GM21737 (cell line): ENCODE results near the gene TRHDE.

Experiments
- ATAC-seq: cut with Tn5 transposase; IDR thresholded peaks from one replicate; pipeline ENCODE4 v1.9.1; 2021; ENCODE audit warnings: mild to moderate bottlenecking, moderate library complexity; ENCODE audit not compliant: unreplicated experiment

The TRHDE gene

DNA sequence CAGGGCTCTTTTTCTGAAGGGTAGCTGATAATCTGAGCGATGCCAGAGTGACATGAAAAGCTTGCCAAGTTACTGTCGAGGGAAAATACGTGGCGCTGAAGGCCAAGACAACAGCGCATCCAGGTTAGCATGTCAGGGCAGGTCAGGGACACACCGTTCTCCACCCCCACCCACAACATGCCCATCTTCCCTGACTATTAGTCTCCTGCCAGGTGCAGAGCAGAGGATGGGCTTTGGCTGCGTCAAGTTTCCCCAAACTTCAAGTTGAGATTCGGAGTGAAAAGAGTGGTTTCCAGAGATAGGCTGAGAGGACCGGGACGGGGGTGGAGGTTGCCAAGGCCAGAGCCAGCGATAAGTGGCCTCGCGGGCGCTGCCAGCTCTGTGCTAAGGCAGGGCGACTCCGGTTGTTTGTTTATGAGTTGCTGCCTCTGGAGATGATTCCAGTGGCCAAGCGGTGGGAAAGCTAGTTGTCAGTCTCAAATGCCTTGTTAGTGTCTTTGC lies 1.7 kb downstream of the TRHDE start:
- no peak for ATAC-seq

DNA sequence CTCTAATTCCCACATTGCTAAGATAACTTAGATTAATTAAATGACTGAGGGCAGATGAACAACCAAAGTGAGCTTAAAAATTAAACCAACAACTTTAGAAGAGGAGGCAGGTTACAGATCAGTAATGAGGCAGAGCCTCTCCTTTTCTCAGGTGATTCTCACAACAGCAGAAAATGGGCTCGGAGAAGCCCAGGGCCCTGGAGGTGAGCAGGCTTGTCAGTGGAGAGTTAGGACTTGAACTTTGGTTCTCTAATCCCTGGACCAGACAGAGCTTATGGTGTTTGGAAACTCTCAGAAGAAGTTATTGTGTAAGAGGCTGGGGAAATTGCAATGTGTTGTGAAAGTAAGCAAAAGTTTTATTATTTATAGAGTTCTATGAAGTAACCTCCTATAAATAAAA lies 2.8 kb downstream of the TRHDE start:
- ATAC-seq = no peak

DNA sequence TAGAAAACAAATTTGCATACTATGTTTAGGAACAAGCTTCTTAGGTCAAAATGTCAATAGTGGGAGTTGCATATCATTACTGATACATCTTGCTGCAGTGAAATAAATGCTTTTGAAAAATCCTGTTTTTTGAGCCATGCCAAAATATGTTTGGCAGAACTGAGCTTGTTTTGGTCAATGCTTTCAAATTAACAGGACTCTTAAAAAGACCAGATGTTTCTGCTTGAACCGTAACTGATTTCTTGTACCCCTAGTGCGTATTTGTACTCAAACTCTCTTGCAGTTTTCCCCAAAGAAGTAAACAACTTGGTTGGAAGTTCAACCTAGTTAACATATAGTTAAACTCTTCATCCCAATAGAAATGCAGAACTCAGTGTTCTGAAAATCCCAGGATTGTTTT lies 3.4 kb downstream of the TRHDE start:
- no peak for ATAC-seq

DNA sequence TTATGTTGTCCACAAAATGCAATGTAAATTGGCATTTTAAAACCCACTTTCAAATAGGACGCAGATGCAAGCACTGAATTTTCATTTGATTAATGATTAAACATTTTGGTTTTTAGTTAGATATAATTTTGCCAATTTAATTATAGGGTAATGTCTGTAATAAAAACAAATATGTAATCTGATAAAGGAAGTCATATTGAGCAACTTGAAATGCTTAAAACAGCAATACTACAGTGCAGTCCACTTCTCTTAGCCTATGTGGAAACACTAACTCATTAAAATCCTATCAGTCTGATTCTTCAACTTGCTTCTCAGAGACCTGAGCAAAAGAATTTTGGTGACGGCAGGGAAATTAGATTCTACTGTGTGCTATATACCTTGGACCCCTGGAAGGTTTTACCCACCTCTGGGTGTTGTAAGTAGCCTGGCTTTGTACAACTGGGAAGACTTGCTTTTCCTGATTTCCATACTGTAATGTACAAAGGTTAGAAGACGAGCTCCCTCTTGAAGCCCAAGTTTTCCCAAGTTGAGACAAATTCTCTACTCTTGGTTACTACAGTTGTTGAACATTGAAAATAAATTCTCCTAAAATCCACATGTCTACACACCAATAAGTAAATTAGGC lies 4.1 kb downstream of the TRHDE start:
- ATAC-seq = no peak

DNA sequence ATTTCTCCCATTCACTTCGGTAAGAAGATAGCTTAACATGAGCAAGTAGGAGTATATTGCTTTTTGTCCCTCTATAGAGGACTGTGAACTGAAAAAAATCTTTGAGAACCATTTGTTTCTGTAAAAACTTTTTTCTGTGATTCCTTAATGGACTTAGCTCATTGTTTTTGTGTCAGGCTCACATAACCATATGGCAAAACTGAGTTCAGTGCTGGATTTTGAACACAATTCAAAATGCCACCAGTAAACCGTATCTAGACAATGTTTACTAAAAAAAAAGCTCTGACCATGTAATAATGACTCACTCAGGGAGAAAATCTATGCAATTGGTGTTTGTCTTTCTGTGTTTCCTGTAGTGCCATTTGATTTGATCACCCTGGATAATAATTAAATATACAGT lies 5.2 kb downstream of the TRHDE start:
- no peak for ATAC-seq

DNA sequence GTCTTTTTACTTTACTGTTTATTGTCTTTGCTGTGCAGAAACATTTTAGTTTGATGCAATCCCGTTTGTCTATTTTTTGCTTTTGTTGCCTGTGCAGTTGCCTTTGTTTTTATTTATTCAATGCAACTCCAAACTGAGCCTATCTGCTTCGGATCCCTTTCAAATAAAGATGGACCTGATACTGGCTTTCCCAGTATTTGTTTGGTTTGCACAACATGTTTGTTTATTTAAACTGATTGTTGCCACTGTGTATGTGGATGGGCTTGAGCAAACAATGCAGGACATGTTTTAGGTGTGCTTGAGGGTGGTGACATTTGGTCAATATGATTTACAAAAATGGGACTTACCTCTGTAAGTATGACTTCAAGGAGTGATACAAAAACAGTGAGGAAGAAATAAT lies 6.7 kb downstream of the TRHDE start:
- no peak for ATAC-seq

DNA sequence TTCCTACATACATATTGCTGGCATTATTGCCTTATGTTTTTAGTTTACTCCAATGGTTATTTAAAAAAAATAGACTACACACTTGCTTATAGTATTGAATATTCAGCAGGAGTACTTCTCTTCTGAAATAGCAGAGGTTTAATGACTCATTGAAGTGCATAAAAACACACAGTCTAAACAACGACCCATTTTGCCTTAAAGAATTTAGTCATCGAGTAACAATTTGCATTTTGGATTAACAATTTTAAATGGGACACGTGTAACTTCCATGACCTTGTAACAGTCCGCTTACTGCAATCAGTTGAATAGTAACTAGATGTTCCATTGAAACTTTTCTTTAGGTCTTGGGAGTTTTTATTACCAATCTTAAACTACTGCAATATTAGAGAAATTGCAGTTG lies 9.0 kb downstream of the TRHDE start:
- ATAC-seq = no peak

DNA sequence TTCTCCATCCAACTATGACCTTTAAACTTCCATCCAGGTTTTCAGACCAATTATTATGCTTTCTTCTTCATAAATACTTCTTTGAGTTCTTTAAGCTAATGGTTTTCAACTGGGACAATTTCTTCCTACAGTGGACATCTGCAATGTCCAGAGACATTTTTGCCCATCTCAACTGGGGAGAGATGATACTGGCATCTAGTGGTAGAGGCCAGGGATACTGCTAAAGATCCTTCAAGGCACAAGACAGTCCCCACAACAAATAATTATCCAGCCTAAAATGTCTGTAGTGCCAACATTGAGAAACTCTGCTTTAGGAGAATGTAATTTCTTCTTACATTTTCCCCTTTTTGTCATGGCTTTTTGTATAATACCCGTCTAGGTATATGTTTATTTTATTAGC lies 10.6 kb downstream of the TRHDE start:
- no peak for ATAC-seq

DNA sequence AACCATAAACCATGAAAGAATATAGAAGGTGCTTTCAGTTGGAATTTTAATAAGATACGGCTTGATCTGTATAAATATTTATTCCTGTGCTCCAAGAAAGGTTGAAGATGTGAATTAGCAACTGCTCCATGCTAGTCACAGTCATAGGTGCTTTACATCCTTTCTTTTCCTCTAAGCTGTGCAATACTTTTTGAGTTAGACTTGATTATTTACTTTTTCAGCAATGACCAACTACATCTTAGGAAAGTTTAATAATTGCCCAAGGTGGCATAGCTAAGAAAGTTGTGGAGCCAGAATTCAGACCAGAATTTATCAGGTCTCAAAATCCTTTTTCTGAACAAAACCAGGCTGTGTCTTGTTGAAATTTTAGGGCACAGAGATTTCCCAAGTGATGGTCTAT lies 13.7 kb downstream of the TRHDE start:
- no peak for ATAC-seq

DNA sequence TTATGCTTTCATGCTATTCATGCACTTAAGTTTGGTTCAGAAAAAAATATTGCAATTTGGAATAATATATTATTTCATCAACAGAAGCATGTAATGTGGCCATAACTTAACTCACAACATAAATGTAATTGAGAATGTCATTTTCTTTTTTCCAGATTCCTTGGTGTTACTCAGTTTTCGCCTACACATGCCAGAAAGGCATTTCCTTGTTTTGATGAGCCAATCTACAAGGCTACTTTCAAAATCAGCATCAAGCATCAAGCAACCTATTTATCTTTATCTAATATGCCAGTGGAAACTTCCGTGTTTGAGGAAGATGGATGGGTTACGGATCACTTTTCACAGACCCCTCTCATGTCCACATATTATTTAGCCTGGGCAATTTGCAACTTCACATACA lies 14.4 kb downstream of the TRHDE start:
- ATAC-seq = no peak

DNA sequence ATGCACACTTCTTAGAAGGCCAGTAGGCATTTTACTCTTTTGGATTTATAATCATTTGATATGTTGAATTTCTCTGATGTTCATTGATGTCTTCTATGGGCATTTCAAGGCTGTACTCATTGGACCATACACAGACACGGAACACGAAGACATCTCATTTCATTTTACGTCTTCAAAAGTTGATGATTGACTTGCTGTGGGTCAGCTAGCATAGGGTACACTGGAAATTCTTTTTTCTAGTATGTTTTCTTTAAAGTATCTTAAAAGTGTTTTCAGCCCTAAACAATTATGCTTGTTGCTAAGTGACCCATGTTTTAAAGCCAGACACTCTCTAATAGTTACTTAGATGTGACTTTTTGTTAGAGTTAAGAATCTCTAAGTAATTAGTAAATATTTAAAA lies 16.3 kb downstream of the TRHDE start:
- ATAC-seq = no peak

DNA sequence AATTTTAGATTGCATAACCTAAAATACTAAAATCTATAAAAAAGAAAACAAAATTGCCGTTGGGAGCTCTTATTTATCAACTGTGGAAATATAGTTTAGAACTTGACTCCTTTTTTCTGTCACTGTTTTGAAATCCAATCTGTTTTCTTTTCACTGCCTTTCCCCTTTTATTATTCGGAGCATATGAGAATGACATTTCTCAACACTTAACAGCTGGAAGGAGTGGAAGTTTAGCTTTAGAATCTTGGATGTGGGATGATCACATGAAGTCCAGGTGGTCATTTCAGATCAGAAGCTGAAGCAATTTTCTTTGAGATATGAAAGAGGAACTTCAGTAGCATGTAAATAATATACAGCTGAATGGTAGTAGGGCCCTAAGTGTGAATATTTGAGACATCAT lies 16.7 kb downstream of the TRHDE start:
- ATAC-seq = no peak

DNA sequence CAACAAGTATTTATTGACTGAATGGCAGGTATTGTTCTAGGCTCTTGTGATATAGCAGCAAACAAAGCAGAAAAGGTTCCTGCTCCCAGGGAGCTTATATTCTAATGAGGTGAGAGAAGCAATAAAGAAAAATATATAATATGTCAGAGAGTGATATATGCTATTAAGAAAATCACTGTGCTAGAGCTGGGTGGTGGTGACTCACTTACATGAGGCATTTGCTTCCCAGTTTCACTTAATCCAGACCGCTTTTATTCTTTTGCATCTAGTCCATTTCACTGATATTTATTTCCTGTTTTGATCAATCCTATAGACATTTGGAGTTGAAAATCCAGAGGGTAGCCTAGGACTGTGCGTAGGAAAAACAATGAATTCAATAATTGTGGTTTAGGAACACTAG lies 17.5 kb downstream of the TRHDE start:
- ATAC-seq = no peak

DNA sequence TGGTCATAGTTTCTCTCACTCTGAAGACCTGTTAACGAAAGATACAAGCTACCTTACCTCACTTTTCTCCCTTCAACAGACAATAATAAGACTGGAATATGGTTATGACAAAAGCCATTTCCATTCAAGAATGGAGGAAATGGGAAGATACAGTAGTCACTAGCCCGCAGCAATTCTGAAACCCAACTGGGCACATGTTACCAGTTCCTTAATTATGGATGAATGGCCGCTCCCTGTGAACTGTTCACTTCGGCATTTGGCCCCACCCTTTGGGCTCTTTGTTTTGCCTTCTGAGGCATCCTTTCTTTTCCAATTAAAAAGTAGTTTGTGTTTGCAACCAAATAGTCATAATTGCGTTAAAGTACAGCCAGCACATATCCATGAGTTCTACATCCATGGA lies 19.0 kb downstream of the TRHDE start:
- no peak for ATAC-seq

DNA sequence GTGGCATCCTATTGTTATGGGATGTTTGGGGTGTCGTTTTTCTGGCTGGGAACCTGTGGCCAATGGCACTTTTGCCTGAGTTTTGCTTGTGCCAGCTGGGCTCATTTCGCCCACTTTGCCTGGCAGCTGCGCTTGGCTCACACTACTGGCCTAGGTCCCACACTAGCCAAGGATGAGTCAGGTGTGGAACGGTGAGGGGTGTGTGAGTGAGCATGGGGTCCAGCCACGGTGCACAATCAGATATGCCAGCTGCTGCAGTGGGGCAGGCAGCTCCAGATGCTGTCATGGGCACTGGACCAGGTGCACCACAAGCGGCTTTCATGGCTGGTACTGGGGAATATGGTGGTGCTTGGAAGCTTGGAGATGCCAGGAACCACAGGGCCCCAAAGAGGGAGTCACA lies 21.5 kb downstream of the TRHDE start:
- no peak for ATAC-seq

DNA sequence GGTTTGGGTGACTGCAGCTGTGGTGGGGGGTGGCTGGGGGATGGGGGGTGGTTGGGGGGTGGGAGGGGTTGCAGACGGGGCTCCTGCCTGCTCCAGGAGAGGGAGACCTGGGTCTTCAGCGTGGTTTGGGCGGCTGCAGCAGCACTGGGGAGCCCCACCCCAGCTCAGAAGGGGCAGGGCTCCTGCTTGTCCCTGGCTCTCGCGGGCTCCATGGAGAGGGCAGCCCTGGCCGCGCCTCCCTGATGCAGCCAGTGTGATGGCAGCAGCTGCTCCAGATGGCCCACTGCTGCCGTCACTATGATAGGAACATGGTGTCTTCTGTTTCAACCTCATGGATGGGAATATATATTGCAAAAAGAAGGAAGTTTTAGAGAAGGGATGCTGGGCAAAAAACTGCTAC lies 22.9 kb downstream of the TRHDE start:
- ATAC-seq = no peak

DNA sequence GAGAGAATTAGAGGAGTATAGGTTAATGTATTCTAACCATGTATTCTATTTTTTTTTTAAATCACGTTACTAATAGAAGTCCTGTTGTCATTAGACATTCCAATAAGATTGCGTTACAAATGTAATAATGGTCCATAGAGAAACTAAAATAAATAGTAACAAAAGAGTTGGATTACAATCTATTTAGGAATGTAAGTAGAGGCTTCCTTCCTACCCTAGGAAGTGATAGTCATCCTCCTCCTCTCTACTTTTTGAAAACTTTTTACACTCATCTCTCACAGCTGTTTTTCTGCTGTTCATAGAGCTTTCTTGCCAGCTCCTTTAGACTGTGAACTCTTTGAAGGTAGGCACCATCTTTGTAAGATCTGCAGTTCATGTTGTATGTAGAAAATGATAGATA lies 23.6 kb downstream of the TRHDE start:
- ATAC-seq = no peak

DNA sequence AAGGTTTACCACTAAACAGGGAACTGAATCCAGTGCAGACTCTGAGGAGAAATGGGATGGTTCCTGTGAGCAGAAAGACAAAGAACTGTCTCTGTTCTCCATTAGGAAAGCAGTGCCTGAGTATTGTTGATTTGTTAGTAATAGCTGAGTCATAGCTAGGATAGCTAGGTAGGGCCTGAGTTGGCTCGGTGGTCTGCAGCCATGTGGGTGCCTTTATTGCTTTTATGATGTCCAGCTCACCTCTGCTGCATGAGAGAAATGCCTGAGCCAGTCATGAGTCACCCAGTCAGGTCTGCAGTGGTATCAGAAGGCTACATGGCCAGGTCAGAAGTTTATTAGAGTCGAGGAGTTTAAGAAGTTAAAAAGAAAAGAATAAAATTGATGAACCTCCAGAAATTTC lies 24.2 kb downstream of the TRHDE start:
- no peak for ATAC-seq

DNA sequence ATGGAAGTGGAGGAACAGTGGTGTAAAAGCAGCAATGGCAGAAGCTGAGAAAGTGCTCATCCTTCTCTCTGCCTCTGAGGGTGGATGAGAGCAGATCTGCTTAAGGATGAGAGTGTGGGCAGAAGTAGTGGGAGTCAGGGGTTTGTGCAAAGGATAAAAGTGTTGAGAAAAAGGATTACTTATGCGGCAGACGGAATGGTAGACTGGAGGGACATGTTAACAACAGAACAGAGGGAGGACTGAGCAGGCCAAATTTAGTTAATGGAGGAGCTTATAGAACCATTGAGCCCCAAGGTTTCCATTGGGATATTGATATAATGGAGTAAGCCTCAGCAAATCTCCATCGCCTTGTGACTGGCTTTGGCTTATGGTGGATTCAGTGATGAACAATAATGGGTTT lies 25.5 kb downstream of the TRHDE start:
- ATAC-seq = no peak

DNA sequence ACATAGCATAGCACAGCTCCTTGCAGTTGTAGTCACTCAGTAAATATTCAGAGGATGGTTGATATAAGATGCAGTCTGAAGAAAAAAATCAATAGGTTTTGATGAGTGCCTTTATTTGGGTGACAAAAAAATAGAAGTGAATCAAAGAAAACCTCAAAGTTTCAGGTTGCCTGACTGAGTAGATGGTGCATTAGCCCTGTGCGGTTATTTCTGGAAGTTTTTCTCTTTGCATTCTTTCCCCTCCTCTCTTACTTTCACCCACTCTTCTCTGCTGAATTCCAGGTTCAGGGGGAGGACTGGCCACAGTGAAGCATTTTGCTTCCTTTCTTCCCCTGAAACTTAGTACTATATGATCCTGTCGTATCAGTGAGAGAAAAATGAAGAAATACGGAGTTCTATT lies 28.6 kb downstream of the TRHDE start:
- ATAC-seq = no peak

DNA sequence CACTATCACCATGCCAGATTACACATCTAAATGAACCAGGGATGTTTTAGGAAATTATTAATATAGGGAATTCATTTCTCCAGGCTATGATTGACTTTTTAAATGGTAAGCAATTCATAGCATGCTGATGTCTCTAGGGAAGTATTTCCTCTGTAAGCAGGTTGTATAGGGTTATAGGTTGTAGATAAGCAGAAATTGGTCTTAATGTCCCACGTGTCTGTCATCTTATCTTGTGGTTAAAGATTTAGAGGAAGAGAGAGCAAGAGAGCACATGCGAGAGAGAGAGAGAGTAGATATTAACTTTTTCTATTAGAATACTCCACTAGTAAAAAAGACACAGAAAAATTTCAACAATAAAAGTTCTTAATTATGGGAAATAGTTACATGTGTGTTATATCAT lies 32.6 kb downstream of the TRHDE start:
- ATAC-seq = no peak

DNA sequence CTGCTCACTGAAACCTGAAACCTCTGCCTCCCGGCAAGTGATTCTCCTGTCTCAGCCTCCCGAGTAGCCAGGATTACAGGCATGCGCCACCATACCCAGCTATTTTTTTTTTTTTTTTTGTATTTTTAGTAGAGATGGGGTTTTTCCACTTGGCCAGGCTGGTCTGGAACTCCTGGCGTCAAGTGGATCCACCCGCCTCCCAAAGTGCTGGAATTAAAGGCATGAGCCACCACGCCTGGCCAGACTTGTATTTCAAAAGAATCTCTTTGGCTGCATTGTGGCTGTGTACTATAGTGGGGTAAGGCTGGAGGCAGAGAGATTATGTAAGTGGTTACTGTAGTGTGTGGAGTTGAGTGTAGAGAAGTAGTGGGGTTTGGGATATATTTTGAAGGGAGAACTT lies 35.1 kb downstream of the TRHDE start:
- ATAC-seq = no peak

DNA sequence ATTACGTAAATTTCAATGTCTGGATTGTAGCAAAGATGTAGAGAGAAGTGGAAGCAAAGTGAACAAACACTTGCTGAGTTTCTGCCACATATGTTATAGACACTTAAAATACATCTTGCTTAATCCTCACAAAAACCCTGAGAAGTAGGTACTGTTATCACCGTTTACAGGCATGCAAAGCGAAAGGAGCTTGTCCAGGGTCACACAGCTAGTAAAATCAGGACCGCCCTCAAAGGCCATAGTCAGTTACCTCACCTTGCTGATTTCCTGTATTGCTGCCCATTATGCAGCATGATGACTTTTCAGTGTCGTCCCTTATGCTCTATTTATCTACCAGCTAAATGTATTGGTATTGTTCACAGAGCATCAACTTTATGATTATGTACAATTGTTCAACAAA lies 39.8 kb downstream of the TRHDE start:
- no peak for ATAC-seq

DNA sequence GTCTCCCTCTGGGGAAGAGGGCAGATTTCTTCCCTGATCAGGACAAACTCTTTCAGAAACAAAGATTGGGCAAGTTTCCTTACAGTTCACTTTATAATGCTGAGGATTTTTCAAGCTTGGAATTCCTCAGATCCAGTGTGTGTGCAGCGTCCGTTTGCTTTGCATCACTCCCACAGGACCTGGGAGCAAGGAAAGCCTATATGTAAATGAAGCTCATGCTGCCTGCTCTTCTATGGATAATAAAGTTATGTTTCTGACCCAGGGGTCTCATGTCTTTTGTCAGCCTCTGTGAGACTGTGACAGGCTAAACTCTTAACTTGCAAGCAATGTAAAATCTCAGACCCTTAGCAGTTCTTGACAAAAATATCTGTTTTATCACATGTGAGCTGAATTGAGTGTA lies 41.6 kb downstream of the TRHDE start:
- ATAC-seq = no peak
